HG03095 (cell line): ENCODE measurements around the gene OAT.

Experiments used
- ATAC-seq: cut with Tn5 transposase; IDR thresholded peaks from one replicate; pipeline ENCODE4 v1.9.1; 2021; ENCODE audit warnings: moderate library complexity; ENCODE audit not compliant: unreplicated experiment

Gene OAT

DNA sequence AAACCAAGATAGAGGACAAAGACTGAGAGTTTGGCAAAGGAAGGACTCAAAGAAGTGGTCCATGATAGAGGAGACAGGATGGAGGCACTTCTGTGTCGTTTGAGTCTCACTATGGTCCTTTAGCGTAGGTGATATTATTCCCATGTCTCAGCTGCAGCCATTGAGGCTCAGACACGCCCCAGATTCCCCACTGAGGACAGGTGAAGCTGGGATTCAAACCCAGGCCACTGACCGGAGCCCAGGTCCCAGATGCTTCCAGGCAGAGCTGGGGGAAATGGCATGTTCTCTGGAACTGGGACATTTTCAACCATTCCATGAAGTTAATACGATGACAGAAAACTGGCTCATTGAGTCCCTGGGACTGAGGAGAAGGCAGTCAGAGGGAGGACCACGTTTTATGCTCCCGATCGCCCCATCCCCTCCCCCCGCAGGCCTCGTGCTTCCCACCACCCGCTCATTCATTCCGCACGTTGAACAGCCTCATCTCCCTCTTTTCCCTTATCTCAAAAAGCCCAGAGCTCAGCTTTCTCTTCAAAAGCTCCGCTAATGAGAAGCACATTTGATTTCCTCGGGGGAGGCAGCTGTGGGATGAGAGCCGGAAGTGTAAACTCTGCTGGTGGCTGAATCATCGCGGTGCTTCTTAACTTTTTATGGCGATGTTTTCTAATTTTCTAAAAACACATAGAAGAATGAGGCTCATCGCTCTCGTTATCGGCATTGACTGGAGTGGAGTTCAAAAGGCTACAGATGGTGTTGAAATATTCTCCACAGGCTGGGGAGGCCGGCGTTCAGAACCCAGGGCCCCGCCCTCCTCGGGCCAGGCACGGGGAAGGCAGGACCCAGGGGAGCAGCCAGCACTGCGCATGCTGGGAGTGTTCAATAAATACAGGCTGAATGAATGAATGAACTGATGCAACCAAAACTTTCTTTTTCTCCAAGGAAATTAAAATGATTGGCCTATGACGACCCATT, 64.0 kb downstream of the OAT start:
- no peak for ATAC-seq

DNA sequence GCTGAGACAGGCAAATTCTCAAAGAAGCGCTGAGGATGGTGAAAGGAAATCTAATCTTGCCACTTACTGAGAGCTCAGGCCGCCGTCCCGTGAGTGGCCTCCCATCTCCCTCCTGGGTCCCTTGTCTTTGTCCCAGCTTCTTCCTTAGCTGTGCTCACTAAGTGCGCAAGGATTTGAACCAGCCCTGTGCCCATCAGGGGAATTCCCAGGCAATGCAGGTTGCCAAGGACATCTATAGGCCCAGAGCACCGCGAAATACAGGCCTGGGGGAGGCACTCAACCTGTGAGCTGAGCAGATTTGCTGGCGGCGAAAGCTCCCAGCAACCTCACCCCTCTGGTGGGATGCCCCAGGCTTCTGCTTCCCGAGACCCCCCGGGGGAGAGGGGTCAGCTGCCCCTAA, 64.8 kb downstream of the OAT start:
- no peak for ATAC-seq

DNA sequence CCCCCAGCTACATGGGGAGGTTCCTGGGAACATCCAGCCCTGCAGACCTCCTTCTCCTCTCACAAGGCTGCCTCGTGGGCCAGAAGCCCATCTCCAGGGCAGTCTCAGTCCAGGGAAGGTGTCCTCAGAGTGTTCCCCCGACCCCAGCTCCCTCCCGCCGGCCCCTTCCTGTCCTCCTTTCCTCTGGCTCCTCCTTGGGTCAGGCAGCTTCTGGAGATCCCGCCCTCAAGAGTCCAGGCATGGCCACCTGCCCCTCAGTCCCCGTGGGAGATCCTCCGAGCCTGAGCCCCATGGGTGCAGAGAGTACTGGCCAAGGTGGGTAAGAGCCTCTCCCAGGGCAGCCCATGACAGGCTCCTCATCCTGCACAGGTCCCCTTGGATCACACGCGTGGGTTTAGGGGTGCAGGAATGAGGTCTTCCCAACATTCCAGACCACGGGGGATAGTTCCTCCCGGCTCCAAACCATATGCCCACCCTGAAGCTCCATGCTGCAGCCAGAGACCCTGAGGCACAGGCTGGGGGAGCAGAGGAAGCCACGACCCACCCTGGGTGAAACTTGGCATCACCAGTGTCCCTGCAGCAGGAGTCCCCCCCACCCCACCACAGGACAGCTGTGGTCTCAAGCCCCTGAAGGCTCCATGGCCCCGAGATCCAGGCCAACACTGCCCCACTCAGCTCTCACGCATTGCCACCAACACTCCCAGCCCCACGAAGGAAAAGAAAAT, 65.5 kb downstream of the OAT start:
- no peak for ATAC-seq

DNA sequence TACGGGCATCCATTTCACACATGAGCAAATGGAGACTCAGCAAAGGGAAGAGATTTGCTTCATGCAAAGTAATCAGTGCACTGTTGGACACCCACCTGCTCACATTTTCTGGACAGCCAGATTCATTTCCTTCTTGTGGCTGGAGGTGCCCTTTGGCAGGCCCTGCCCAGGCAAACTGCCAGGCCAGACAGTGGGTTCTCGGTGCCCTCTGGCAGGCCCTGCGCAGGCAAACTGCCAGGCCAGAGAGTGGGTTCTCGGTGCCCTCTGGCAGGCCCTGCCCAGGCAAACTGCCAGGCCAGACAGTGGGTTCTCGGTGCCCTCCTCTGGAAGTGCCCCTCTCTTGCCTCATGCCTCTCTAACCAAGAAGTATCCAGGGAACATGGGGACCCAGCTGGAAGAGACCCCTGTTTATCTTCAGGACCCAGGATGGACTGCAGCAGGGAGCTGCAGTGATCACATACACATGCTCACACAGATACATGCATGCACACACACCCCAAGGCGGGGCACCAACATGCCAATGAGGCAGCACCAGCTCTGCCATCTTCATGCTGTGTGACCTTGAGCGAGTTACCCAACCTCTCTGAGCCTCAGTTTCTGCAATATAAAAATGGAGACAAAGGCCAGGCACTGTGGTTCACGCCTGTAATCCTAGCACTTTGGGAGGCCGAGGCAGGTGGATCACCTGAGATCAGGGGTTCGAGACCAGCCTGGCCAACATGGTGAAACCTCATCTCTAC, 67.1 kb downstream of the OAT start:
- no peak for ATAC-seq

DNA sequence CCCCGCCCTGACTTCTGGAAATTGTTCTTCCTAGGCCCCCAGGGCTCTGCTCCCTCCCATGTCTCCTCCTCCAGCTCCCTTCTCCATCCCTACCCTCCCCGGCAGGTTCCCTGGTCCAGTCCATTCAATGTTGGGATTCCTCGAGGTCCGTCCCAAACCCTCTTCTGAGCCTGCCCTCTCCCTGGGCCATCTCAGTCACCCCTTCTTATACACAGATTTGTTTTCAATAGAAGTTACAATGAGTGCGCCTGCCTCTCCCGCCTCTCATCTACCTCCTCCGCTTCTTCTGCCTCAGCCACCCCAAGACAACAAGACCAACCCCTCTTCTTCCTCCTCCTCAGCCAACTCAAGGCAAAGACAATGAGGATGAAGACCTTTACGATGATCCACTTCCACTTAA, 67.9 kb downstream of the OAT start:
- ATAC-seq = no peak

DNA sequence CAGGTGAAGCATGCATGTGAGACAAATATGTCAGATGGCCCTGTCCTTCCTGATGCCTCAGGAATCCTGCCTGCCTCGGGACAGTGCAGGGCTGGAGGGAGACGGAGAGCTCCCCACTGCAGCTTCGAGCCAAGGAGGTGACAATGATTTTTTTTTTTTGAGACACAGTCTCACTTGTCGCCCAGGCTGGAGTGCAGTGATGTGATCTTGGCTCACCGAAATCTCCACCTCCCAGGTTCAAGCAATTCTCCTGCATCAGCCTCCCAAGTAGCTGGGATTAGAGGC, 68.8 kb downstream of the OAT start:
- no peak for ATAC-seq

DNA sequence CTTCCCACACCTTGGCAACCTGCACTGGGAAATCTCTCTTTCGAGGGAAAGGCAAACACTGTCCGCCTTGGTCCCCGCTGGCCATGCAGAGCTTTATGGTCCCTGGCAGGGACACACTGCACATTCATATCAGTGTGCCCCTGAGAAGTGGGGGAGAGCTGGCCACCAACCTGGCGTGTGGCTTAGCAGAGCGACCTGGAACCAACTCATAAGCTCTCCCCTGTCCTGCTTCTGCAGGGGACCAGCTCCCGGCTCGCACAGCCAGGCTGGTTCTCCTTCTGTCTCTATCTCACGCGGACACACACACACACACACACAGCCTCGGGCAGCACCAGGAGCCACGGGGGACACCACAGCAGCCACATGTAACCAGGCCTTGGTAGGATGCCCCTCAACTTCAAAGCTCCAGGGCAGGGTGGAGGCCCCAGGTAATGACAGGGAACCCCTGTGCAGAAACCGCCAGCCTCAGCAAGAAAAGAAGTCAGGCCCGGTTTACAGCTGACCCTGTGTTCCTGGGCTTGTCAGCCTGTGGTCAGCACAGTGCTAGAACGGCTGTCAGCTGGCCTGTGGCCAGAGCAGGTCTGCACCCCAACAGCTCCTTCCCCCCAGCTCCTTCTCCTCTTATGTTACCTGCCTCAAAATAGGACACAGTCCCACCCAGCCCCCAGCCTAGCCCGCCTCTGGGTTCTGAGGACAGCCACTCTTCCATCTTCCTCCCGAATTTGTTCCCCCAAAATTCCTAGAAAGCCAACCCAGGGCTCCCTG, 69.3 kb downstream of the OAT start:
- ATAC-seq = no peak

DNA sequence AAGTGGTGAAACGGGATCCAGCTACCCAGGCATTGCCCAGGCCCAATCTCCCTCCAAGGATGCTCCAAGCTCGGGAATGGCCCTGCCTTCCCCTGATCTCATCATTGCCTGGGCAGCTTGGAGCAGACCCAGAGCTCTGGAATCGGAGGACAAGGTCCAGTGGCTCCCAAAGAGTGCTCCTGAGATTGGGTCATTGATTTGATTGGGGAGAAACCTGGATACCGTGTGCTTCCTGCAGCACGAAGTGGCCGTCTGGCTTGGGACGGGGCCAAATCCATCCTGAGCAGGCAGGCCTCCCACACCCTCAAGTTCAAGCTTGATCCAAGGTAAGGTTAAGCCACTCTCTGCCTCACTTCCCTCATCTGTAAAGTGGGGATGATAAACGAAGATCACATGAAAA, 69.9 kb downstream of the OAT start:
- ATAC-seq = no peak

DNA sequence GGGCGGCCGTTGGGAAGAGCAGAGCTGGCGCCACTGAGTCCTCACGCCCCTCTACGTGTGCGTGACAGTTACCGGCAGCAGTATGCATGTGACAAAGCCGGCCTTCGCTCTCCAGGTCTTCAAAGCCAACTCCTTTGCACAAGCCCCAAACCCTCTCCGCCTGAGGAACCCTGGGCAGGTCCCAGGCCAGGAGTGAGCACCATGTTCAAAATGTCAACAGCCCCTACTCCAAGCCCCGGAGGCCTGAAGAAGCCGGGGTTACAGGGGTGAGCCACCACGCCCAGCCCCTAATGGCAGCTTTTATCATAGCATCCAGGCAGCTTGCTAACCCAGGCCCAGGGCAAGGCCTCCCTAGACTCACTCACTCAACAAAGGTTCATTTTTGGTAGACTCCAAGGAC, 70.8 kb downstream of the OAT start:
- no peak for ATAC-seq
